K562 (cell line): ENCODE measurements around the gene PBRM1. TPM values are rescaled to one million over a fixed set of nuclear protein-coding genes. Genes with fewer than 3 reads are reported as not detected.
A peak's percentile ranks its signal among the peaks of the same experiment; 100 is the strongest.

Experiments used
- ARID2 ChIP-seq: fragments of 450-650 bp; IDR thresholded peaks from 2 replicates; pipeline ENCODE4 v1.6.1; 2017; ENCODE audit warnings: antibody characterized with exemption, mild to moderate bottlenecking
- ATF6 ChIP-seq: sonication (generic); formaldehyde crosslinking; IDR thresholded peaks from 2 replicates; pipeline ENCODE4 v1.4.0; 2020; ENCODE audit warnings: mild to moderate bottlenecking, missing genetic modification reagents
- BHLHE40 ChIP-seq: IDR thresholded peaks from 2 replicates; pipeline ENCODE4 v1.6.1; 2011; ENCODE audit warnings: low read length, improper control_type of control experiment
- CAMTA2 ChIP-seq: fragments of 250-450 bp; sonication (Bioruptor Pico); conservative IDR thresholded peaks from 2 replicates; pipeline ENCODE4 v1.5.1; 2022
- CREB1 ChIP-seq, 2 experiments: sonication (generic) in 1 of 2; formaldehyde crosslinking in 1 of 2; IDR thresholded peaks; 2 replicates each; pipeline versions ENCODE4 v1.6.1 to v1.8.0; 2012 to 2022; ENCODE audit warnings: inconsistent platforms in 1 of 2, mild to moderate bottlenecking in 1 of 2, missing genetic modification reagents in 1 of 2, moderate library complexity in 1 of 2
- CSDE1 ChIP-seq, 2 experiments: fragments of 450-650 bp; IDR thresholded peaks; 2 replicates each; pipeline ENCODE4 v1.6.1; 2016; ENCODE audit warnings: mild to moderate bottlenecking in 1 of 2
- ELF1 ChIP-seq: fragments of 200-800 bp; sonication (Bioruptor generic); IDR thresholded peaks from 2 replicates; pipeline ENCODE4 v1.6.1; 2016; ENCODE audit warnings: missing genetic modification characterization, missing compliant biosample characterization
- ELF2 ChIP-seq: fragments of 250-450 bp; sonication (Bioruptor Pico); IDR thresholded peaks from 2 replicates; pipeline ENCODE4 v1.5.0; 2021; ENCODE audit warnings: mild to moderate bottlenecking
- EP400 ChIP-seq: fragments of 450-650 bp; IDR thresholded peaks from 2 replicates; pipeline ENCODE4 v1.6.1; 2017; ENCODE audit warnings: antibody characterized with exemption, mild to moderate bottlenecking, moderate library complexity
- IRF1 ChIP-seq: sonication (generic); formaldehyde crosslinking; IDR thresholded peaks from 2 replicates; pipeline ENCODE4 v1.8.0; 2022; ENCODE audit warnings: missing genetic modification reagents, mild to moderate bottlenecking, borderline replicate concordance
- KHSRP ChIP-seq: fragments of 450-650 bp; IDR thresholded peaks from 2 replicates; pipeline ENCODE4 v1.6.1; 2017
- MAZ ChIP-seq, 2 experiments: fragments of 450-650 bp in 1 of 2; sonication (generic) in 1 of 2; formaldehyde crosslinking; IDR thresholded peaks in 1 of 2; conservative IDR thresholded peaks in 1 of 2; 2 replicates each; pipeline versions ENCODE4 v1.4.0 to v1.5.0; 2020; ENCODE audit warnings: mild to moderate bottlenecking in 1 of 2, missing genetic modification reagents in 1 of 2
- MXD1 ChIP-seq: fragments of 250-450 bp; sonication (Bioruptor Pico); IDR thresholded peaks from 2 replicates; pipeline ENCODE4 v1.8.0; 2021; ENCODE audit warnings: borderline replicate concordance, mild to moderate bottlenecking, moderate library complexity; ENCODE audit not compliant: poor library complexity, severe bottlenecking
- NFE2L1 ChIP-seq: fragments of 450-650 bp; IDR thresholded peaks from 2 replicates; pipeline ENCODE4 v1.6.1; 2016; ENCODE audit warnings: missing genetic modification characterization, low read depth, mild to moderate bottlenecking, missing compliant biosample characterization, moderate library complexity, borderline replicate concordance
- NR2F6 ChIP-seq: fragments of 450-650 bp; formaldehyde crosslinking; IDR thresholded peaks from 2 replicates; pipeline ENCODE4 v1.4.0; 2020; ENCODE audit warnings: mild to moderate bottlenecking
- PCBP1 ChIP-seq: fragments of 200-400 bp; formaldehyde crosslinking; IDR thresholded peaks from 2 replicates; pipeline ENCODE4 v1.6.1; 2018; ENCODE audit warnings: mild to moderate bottlenecking, low read depth, low read length; ENCODE audit not compliant: poor library complexity, severe bottlenecking
- RBM15 ChIP-seq: fragments of 200-400 bp; formaldehyde crosslinking; IDR thresholded peaks from 2 replicates; pipeline ENCODE4 v1.6.1; 2018; ENCODE audit warnings: mild to moderate bottlenecking, low read length, moderate library complexity; ENCODE audit not compliant: insufficient read depth
- SMARCA5 ChIP-seq: fragments of 450-650 bp; IDR thresholded peaks from 2 replicates; pipeline ENCODE4 v1.6.1; 2016
- SMARCC2 ChIP-seq: fragments of 450-650 bp; IDR thresholded peaks from 2 replicates; pipeline ENCODE4 v1.6.1; 2017; ENCODE audit warnings: antibody characterized with exemption, moderate library complexity, mild to moderate bottlenecking, low read depth
- SUPT5H ChIP-seq: fragments of 450-650 bp; IDR thresholded peaks from 2 replicates; pipeline ENCODE4 v1.6.1; 2016
- U2AF2 ChIP-seq: fragments of 200-400 bp; formaldehyde crosslinking; optimal IDR thresholded peaks from 2 replicates; pipeline ENCODE3; 2017; ENCODE audit warnings: low read depth, mild to moderate bottlenecking, low read length
- ZNF263 ChIP-seq: sonication (generic); formaldehyde crosslinking; IDR thresholded peaks from 2 replicates; pipeline ENCODE4 v1.8.0; 2022; ENCODE audit warnings: mild to moderate bottlenecking, missing genetic modification reagents, borderline replicate concordance
- ZNF740 ChIP-seq, 3 experiments: fragments of 200-800 bp in 1 of 3; sonication (Bioruptor generic) in 1 of 3; sonication (generic) in 1 of 3; formaldehyde crosslinking in 1 of 3; IDR thresholded peaks; 2 replicates each; pipeline versions ENCODE4 v1.6.1 to v1.8.0; 2016 to 2022; ENCODE audit warnings: mild to moderate bottlenecking in 2 of 3, missing compliant biosample characterization in 2 of 3, missing genetic modification characterization in 2 of 3, missing genetic modification reagents in 1 of 3
- polyA plus RNA-seq, 8 experiments: library from polyadenylated mRNA; depleted of rRNA in 4 of 8; stranded (reverse) in 5 of 8; unstranded in 3 of 8; fragments of >200 nt; fragmentation: Nextera tagmentation in 2 of 8; fragmentation: Illumina TruSeq in 1 of 8; extraction: Ambion mirVana in 2 of 8; extraction: Trizol in 1 of 8; gene quantifications; 2 replicates each; pipeline versions ENCODE4 v1.2.1 to v1.2.3, GENCODE V29; 2011 to 2014; ENCODE audit warnings: inconsistent platforms in 1 of 8, missing spikeins in 1 of 8
- total RNA-seq, 7 experiments: library from RNA; depleted of rRNA in 6 of 7; stranded (reverse); fragments of >200 nt in 6 of 7; fragmentation: Illumina TruSeq in 2 of 7; extraction: Trizol in 2 of 7; gene quantifications; 2 replicates each; pipeline versions ENCODE4 v1.2.1 to v1.2.3, GENCODE V29; 2011 to 2021; ENCODE audit warnings: low replicate concordance in 1 of 7

PBRM1 gene
- total and polyA plus RNA-seq, 9 of the 15 experiments (the other 6 are each of a cell fraction or from before 2014, with no cell fraction given) = 3.9 to 31.8 (median 19.0) TPM

GRCh38 chr3:52705688-52706686 is 20.3 kb upstream of the PBRM1 start, which contains the start of the genes GLT8D1 and SPCS1 (continued):
- no peak for TF ChIP-seq RBM15
- TF ChIP-seq CSDE1 (IDR thresholded peaks at IDR 0.05) = peak in 1 of 2 experiments; percentile 84; a peak in 1 of 4 replicates
- no peak for TF ChIP-seq NR2F6
- TF ChIP-seq U2AF2 = no peak
- no peak for TF ChIP-seq ARID2
- no peak for TF ChIP-seq IRF1 (CRISPR knock-in tag)
- TF ChIP-seq SMARCC2 = no peak
- peak; percentile 77; the same call in 1 of the 2 replicates for TF ChIP-seq EP400
- TF ChIP-seq CAMTA2 (CRISPR knock-in tag) = no peak
- TF ChIP-seq NFE2L1 (tag) = no peak
- peak; percentile 82 for TF ChIP-seq SUPT5H
- TF ChIP-seq MAZ (CRISPR knock-in tag; conservative IDR thresholded peaks at IDR 0.05 in 1 of 2, IDR thresholded peaks at IDR 0.05 in 1 of 2) = peak in 1 of 2 experiments; percentile 69; a peak in 3 of 4 replicates
- no peak for TF ChIP-seq BHLHE40
- TF ChIP-seq CREB1 (IDR thresholded peaks at IDR 0.05) = peak; percentile 77
- peak; percentile 76 for TF ChIP-seq CREB1 (CRISPR knock-in tag; IDR thresholded peaks at IDR 0.05)
- TF ChIP-seq PCBP1 = peak; percentile 57
- TF ChIP-seq MXD1 (CRISPR knock-in tag) = peak; percentile 6
- TF ChIP-seq ELF1 = peak; percentile 88
- no peak for TF ChIP-seq ELF2
- TF ChIP-seq ZNF740 (CRISPR knock-in tag; IDR thresholded peaks at IDR 0.05) = no peak; the same call in 1 of the 2 replicates
- no peak for TF ChIP-seq ZNF740 (tag; IDR thresholded peaks at IDR 0.05)
- no peak for TF ChIP-seq KHSRP
- TF ChIP-seq ZNF263 (CRISPR knock-in tag) = peak; percentile 25; the same call in 1 of the 2 replicates
- TF ChIP-seq ATF6 = peak; percentile 36; the same call in 1 of the 2 replicates
- TF ChIP-seq SMARCA5 = no peak
